Osteocyte (in vitro differentiated cells): ENCODE results near the gene SUN1. TPM values are rescaled to one million over a fixed set of nuclear protein-coding genes. Genes with fewer than 3 reads are reported as not detected.

Source experiments
- DNase-seq: peaks from one replicate; pipeline ENCODE4 v3.0.0; 2021; ENCODE audit warnings: mixed read lengths; ENCODE audit not compliant: unreplicated experiment; ENCODE audit errors: extremely low spot score
- H3K27ac Mint-ChIP-seq: one replicate; pipeline ENCODE4 v1.8.0; 2021; ENCODE audit warnings: mild to moderate bottlenecking, mixed read lengths; ENCODE audit not compliant: unreplicated experiment
- H3K27me3 Mint-ChIP-seq: one replicate; pipeline ENCODE4 v1.8.0; 2021; ENCODE audit warnings: mixed read lengths; ENCODE audit not compliant: unreplicated experiment
- H3K36me3 Mint-ChIP-seq: one replicate; pipeline ENCODE4 v1.8.0; 2021; ENCODE audit warnings: mixed read lengths; ENCODE audit not compliant: unreplicated experiment
- H3K4me1 Mint-ChIP-seq: one replicate; pipeline ENCODE4 v1.8.0; 2021; ENCODE audit warnings: mixed read lengths; ENCODE audit not compliant: unreplicated experiment
- H3K4me3 Mint-ChIP-seq: one replicate; pipeline ENCODE4 v1.8.0; 2021; ENCODE audit warnings: mild to moderate bottlenecking, moderate library complexity, mixed read lengths; ENCODE audit not compliant: unreplicated experiment
- H3K9me3 Mint-ChIP-seq: one replicate; pipeline ENCODE4 v1.8.0; 2021; ENCODE audit warnings: mixed read lengths; ENCODE audit not compliant: unreplicated experiment
- total RNA-seq: library from RNA; stranded (reverse); gene quantifications from 2 replicates; pipeline ENCODE4 v1.2.1, GENCODE V29; 2021
- TF ChIP-seq, protein P1 (sequence below): fragments of 200-600 bp; sonication (generic); IDR thresholded peaks from 2 replicates; pipeline ENCODE4 v1.5.0; 2021; ENCODE audit warnings: antibody characterized with exemption, mild to moderate bottlenecking, moderate library complexity

SUN1 gene
- total RNA-seq, 1 donor from 2014 or later: 212 TPM

DNA sequence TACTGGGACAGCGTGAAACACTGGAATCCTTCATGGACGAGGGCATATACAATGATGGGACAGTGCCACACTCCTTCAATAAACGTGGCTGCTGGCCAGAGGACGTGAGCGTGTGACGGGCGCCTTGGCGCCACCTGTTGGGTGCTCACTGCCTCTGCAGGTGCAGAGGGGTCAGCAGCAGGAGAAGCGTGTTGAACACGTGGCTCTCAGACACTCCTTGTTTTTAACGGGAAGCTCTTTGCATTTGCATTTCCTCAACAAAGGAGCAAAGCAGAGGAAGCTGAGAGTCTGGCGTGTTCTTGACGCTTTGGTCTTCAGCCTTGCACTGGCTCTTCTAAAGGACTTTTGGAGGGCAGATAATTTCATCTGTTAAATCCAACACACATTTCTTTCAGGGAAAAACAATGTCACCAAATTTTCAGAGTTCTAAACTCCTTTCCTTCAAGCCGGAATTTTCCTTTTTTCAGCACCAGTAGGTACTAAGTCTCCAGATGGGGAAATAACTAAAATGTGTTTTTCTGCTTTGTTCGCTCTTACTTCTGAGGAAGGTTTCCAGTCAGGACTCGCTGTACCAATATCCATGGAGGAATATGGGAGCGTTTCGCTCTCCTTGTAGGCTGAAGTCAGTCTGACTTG, 41.2 kb downstream of the SUN1 start:
- H3K27me3 Mint-ChIP-seq: no peaks in the 10 kb centered on the region
- peak; percentile 91 for DNase-seq
- H3K4me1 Mint-ChIP-seq: peaks cover 11% of the 10 kb centered on the region
- TF ChIP-seq, protein P1, sequence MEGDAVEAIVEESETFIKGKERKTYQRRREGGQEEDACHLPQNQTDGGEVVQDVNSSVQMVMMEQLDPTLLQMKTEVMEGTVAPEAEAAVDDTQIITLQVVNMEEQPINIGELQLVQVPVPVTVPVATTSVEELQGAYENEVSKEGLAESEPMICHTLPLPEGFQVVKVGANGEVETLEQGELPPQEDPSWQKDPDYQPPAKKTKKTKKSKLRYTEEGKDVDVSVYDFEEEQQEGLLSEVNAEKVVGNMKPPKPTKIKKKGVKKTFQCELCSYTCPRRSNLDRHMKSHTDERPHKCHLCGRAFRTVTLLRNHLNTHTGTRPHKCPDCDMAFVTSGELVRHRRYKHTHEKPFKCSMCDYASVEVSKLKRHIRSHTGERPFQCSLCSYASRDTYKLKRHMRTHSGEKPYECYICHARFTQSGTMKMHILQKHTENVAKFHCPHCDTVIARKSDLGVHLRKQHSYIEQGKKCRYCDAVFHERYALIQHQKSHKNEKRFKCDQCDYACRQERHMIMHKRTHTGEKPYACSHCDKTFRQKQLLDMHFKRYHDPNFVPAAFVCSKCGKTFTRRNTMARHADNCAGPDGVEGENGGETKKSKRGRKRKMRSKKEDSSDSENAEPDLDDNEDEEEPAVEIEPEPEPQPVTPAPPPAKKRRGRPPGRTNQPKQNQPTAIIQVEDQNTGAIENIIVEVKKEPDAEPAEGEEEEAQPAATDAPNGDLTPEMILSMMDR: peak; percentile 96
- H3K36me3 Mint-ChIP-seq: peaks cover 28% of the 10 kb centered on the region
- H3K4me3 Mint-ChIP-seq: no peak overlapping the region
- H3K27ac Mint-ChIP-seq: peak overlapping the region; percentile 47
- H3K9me3 Mint-ChIP-seq: no peaks in the 10 kb centered on the region

DNA sequence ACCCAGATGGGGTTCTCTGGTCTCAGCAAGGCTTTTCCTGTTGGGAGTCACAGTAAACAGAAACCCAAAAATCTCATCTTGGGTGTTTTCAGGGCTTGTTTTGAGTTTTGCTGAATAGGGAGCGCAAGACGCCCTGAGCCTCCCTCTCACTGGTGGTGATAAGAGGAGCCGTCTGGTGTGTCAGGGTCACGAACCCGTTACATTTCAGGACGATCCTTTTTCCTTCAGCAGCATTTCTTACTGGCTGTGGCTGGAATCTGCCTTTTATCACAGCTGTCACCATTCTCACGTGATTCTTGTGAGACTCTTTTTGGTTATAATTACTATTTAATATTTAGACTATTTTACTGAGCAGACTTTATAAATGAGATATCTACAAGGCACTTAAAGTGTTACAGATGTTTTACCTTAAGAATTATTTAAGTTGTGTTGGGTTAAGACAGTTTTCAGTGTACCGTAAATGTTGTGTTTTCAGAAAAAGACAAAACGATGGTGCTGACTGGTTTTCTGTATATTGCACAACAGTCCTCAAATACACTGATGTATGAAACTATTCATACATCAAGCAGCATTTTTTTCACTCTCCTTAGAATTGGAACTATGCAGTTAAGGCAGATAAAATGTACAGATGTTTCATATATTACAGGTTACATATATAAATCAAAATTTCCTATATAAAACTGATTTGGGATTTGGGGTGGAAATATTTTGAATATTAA, 41.9 kb downstream of the SUN1 start:
- H3K36me3 Mint-ChIP-seq: peaks cover 28% of the 10 kb centered on the region
- no peaks in the 10 kb centered on the region for H3K9me3 Mint-ChIP-seq
- TF ChIP-seq, protein P1: no peak
- H3K27ac Mint-ChIP-seq: peak overlapping the region; percentile 47
- H3K4me3 Mint-ChIP-seq: no peak overlapping the region
- H3K27me3 Mint-ChIP-seq: no peaks in the 10 kb centered on the region
- DNase-seq: no peak
- peaks cover 16% of the 10 kb centered on the region for H3K4me1 Mint-ChIP-seq

DNA sequence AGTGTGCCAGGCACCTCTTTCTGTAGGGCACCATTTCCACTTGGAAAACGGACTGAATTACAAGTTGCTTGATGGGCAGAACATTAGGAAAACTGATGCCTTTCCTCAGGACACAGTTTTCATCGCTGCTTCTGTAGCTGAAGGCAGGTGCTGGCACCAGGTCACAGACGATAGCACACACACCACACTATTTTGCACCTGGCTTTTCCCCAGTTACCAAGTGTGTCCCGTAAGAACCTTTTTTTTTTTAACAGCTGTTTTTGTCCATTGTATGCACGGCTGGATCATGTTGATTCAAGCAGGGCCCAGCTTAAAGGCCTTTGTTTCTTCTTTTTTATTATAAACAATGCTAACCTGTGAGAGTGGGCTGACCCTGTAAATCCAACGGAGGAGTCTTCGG, 42.8 kb downstream of the SUN1 start:
- Mint-ChIP-seq H3K27ac (peak overlapping the region; percentile 54), H3K36me3 (peaks cover 25% of the 10 kb centered on the region), H3K4me1 (peaks cover 20% of the 10 kb centered on the region), H3K4me3 (no peak overlapping the region), H3K27me3 (no peaks in the 10 kb centered on the region), H3K9me3 (no peaks in the 10 kb centered on the region)
- no peak for DNase-seq
- TF ChIP-seq, protein P1: no peak

DNA sequence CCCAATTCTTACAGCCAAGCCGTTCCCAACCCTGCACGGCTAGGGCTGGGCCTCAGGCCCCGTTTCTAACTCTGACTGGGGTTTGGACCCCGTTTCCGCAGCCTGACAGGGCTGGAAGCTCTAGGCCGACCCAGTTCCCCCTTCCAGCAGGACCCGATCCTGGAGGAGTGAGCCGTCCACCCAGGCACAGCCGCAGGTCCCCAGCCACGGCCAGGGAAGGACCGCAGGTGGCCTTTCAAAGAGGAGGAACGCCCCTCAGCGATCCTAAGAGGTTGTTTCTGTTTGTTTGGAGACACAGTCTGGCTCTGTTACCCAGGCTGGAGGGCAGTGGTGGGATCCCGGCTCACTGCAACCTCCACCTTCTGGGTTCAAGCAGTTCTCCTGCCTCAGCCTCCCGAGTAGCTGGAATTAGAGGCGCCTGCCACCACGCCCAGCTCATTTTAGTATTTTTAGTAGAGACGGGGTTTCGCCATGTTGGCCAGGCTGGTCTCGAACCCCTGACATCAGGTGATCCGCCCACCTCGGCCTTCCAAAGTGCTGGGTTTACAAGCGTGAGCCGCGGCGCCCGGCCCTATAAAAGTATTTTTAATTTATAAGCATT, 43.3 kb downstream of the SUN1 start:
- Mint-ChIP-seq H3K9me3 (no peaks in the 10 kb centered on the region), H3K4me3 (no peak overlapping the region), H3K27ac (peak overlapping the region; percentile 54), H3K27me3 (no peaks in the 10 kb centered on the region), H3K36me3 (peaks cover 23% of the 10 kb centered on the region), H3K4me1 (peaks cover 20% of the 10 kb centered on the region)
- TF ChIP-seq, protein P1: no peak
- no peak for DNase-seq
